ENCODE results near the gene SLC35B2.

DNA sequence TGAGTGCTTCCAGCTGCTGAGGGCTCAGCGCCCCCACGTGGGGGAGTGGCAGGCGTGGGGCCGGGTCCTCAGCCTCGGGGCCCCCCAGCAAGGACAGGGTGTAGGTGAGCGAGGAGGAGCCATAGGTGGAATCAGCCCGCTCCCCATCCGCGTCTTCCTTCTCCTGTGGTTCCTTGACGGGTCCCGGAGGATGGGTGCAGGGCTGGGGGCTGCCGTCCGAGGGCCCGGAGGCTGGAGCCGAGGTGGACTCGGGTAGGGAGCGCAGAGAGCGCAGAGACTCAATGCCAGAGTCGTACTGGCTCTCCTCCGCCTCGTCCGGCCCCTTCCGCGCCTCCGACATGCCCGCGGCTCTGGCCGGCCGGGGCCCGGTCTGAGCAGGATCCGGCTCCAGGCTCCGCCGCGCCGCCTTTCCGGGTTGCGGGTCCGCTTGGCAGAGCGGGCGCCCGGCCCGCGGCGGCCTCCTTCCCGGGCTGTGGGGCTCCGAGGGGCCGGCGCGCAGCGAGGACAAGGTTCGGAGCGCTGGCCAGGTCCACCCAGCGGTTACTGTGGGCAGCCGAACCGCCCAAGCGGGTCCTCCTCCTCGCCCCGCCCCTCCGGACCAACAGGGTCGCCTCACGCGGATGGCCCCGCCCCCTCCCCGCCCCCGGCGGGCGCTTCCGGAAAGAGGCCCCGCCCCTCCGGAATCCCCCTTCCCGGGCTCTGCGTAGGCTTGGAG, 7.8 kb upstream of the SLC35B2 start, which contains the start of gene NFKBIE:
- TF ChIP-seq POLR2AphosphoS5 (IDR thresholded peaks at IDR 0.05; ENCODE audit: control insufficient read depth, insufficient read depth, low read depth, low read length) (peak; percentile 63), ADNP (tag; IDR thresholded peaks at IDR 0.05) (no peak), FOXM1 (IDR thresholded peaks at IDR 0.05; ENCODE audit: low read depth) (no peak), FOXM1 (CRISPR knock-in tag; IDR thresholded peaks at IDR 0.05; ENCODE audit: low read depth) (no peak), ZNF780A (CRISPR knock-in tag; IDR thresholded peaks at IDR 0.05) (no peak), IFI16 (CRISPR knock-in tag; IDR thresholded peaks at IDR 0.05) (no peak), TAF1 (IDR thresholded peaks at IDR 0.05; ENCODE audit: control insufficient read depth, extremely low read depth, insufficient read depth, low read length, severe bottlenecking) (peak; percentile 74), AFF4 (CRISPR knock-in tag; IDR thresholded peaks at IDR 0.05) (peak; percentile 87), SRSF9 (IDR thresholded peaks at IDR 0.05; ENCODE audit: borderline replicate concordance, low read depth, low read length) (no peak)
- TF ChIP-seq, protein P1, sequence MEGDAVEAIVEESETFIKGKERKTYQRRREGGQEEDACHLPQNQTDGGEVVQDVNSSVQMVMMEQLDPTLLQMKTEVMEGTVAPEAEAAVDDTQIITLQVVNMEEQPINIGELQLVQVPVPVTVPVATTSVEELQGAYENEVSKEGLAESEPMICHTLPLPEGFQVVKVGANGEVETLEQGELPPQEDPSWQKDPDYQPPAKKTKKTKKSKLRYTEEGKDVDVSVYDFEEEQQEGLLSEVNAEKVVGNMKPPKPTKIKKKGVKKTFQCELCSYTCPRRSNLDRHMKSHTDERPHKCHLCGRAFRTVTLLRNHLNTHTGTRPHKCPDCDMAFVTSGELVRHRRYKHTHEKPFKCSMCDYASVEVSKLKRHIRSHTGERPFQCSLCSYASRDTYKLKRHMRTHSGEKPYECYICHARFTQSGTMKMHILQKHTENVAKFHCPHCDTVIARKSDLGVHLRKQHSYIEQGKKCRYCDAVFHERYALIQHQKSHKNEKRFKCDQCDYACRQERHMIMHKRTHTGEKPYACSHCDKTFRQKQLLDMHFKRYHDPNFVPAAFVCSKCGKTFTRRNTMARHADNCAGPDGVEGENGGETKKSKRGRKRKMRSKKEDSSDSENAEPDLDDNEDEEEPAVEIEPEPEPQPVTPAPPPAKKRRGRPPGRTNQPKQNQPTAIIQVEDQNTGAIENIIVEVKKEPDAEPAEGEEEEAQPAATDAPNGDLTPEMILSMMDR (IDR thresholded peaks at IDR 0.05 in 2 of 3, conservative IDR thresholded peaks at IDR 0.05 in 1 of 3; ENCODE audit: insufficient read depth in 2 of 3, low read depth in 1 of 3, low read length in 3 of 3) = peak; percentile 62 to 74 (median 65)
- TF ChIP-seq, protein P2, sequence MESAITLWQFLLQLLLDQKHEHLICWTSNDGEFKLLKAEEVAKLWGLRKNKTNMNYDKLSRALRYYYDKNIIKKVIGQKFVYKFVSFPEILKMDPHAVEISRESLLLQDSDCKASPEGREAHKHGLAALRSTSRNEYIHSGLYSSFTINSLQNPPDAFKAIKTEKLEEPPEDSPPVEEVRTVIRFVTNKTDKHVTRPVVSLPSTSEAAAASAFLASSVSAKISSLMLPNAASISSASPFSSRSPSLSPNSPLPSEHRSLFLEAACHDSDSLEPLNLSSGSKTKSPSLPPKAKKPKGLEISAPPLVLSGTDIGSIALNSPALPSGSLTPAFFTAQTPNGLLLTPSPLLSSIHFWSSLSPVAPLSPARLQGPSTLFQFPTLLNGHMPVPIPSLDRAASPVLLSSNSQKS (CRISPR knock-in tag; IDR thresholded peaks at IDR 0.05) = no peak

All from K562 (cell line).